Stimulated activated CD4-positive, alpha-beta T cell treated with anti-CD3 and anti-CD28 coated beads, Interleukin-1b, Interleukin-23, amount 100 ng/mL, for 1 hour (primary cell): ENCODE data around the gene TDRKH.
"Not testable (repeated sequence)": the region's sequence is repeated elsewhere in the genome, so short reads cannot be mapped to it uniquely, and the experiment has no call there.

ENCODE experiments used
- DNase-seq, 2 donors: peaks; one replicate each; pipeline ENCODE4 v3.0.0-alpha.2; 2020; ENCODE audit warnings: low read depth in 2 of 2

Gene TDRKH

GRCh38 chr1:151802372-151802771 lies 12.1 kb upstream of the TDRKH start:
- no peak for DNase-seq

- DNase-seq = no peak
These were observed 11.5 kb upstream of the TDRKH start for GRCh38 chr1:151801846-151802245.

GRCh38 chr1:151801310-151801820 lies 11.1 kb upstream of the TDRKH start:
- DNase-seq = no peak

GRCh38 chr1:151800830-151801229 lies 10.5 kb upstream of the TDRKH start:
- DNase-seq = no peak

GRCh38 chr1:151799179-151800022 lies 9.1 kb upstream of the TDRKH start:
- no peak for DNase-seq

- DNase-seq = no peak
These were observed 8.3 kb upstream of the TDRKH start for GRCh38 chr1:151798571-151798970.

- DNase-seq = no peak
These were observed 796 bp upstream of the TDRKH start for GRCh38 chr1:151790940-151791651.

GRCh38 chr1:151787689-151788088 lies 2.6 kb downstream of the TDRKH start:
- no peak for DNase-seq

- DNase-seq = no peak
These were observed 6.5 kb downstream of the TDRKH start for GRCh38 chr1:151783796-151784195.

GRCh38 chr1:151782741-151783140 lies 7.6 kb downstream of the TDRKH start:
- DNase-seq = no peak

GRCh38 chr1:151782026-151782425 lies 8.3 kb downstream of the TDRKH start:
- not testable (repeated sequence) for DNase-seq

- not testable (repeated sequence) for DNase-seq
These were observed 9.6 kb downstream of the TDRKH start for GRCh38 chr1:151780736-151781135.

- no peak for DNase-seq
These were observed 10.4 kb downstream of the TDRKH start for GRCh38 chr1:151779852-151780251.

- DNase-seq = no peak
These were observed 13.0 kb downstream of the TDRKH start for GRCh38 chr1:151777317-151777716.

- DNase-seq = no peak
These were observed 13.6 kb downstream of the TDRKH start for GRCh38 chr1:151776665-151777062.

- DNase-seq = no peak
These were observed 14.2 kb downstream of the TDRKH start for GRCh38 chr1:151775894-151776664.

GRCh38 chr1:151774256-151774922 lies 15.9 kb downstream of the TDRKH start:
- DNase-seq = no peak

- no peak for DNase-seq
These were observed 16.6 kb downstream of the TDRKH start for GRCh38 chr1:151773702-151774101.

- DNase-seq = not testable (repeated sequence)
These were observed 21.0 kb downstream of the TDRKH start for GRCh38 chr1:151769270-151769669.

GRCh38 chr1:151768351-151769066 lies 21.8 kb downstream of the TDRKH start:
- not testable (repeated sequence) for DNase-seq

- DNase-seq = no peak
These were observed 26.3 kb downstream of the TDRKH start for GRCh38 chr1:151763990-151764389.
